Vagina (tissue), 2 donors: ENCODE results near the gene WNT2. TPM values are rescaled to one million over a fixed set of nuclear protein-coding genes. Genes with fewer than 3 reads are reported as not detected.

Source experiments
- DNase-seq, 2 donors: peaks; one replicate each; pipeline ENCODE4 v3.0.0-alpha.2; 2017; ENCODE audit errors: extremely low spot score in 2 of 2
- H3K27ac ChIP-seq: fragments of 200-600 bp; sonication (generic); one replicate; pipeline ENCODE4 v1.5.1; 2019
- H3K27me3 ChIP-seq: fragments of 200-600 bp; sonication (generic); one replicate; pipeline ENCODE4 v1.5.1; 2019
- H3K36me3 ChIP-seq, 2 donors: fragments of 200-600 bp; sonication (generic); one replicate each; pipeline ENCODE4 v1.5.1; 2017 to 2019
- H3K4me1 ChIP-seq: fragments of 200-600 bp; sonication (generic); one replicate; pipeline ENCODE4 v1.5.1; 2019
- H3K4me3 ChIP-seq, 2 donors: fragments of 200-600 bp; sonication (generic); 1 replicate in 1 of 2; 2 replicates in 1 of 2; pipeline ENCODE4 v1.5.1; 2016 to 2019
- H3K9me3 ChIP-seq: fragments of 200-600 bp; sonication (generic); one replicate; pipeline ENCODE4 v1.5.1; 2019
- CTCF ChIP-seq, 3 experiments: fragments of 450-650 bp in 2 of 3; fragments of 200-600 bp in 1 of 3; sonication (generic) in 1 of 3; IDR thresholded peaks; one replicate each; pipeline ENCODE4 v1.5.1; 2017 to 2019; ENCODE audit warnings: antibody characterized with exemption in 3 of 3, mild to moderate bottlenecking in 2 of 3, moderate library complexity in 2 of 3
- POLR2A ChIP-seq, 2 donors: fragments of 450-650 bp; IDR thresholded peaks; one replicate each; pipeline ENCODE4 v1.6.1; 2017; ENCODE audit warnings: antibody characterized with exemption in 2 of 2, mild to moderate bottlenecking in 2 of 2, moderate library complexity in 2 of 2
- POLR2AphosphoS5 ChIP-seq, 2 donors: sonication (generic); formaldehyde crosslinking; IDR thresholded peaks; one replicate each; pipeline ENCODE4 v1.9.0; 2017; ENCODE audit warnings: antibody characterized with exemption in 2 of 2, mild to moderate bottlenecking in 2 of 2, low read depth in 1 of 2; ENCODE audit not compliant: insufficient read depth in 1 of 2
- intact Hi-C: fragments of 100-400 bp; cut with DNase I; formaldehyde crosslinking; loops from one replicate; pipeline ENCODE4 v1.15.1; 2023
- total RNA-seq: library from RNA; depleted of rRNA; stranded (reverse); fragments of >200 nt; gene quantifications from one replicate; pipeline ENCODE4 v1.2.3, GENCODE V29; 2016

The WNT2 gene
- total RNA-seq, 1 donor from 2014 or later: not detected

GRCh38 chr7:117296066-117296465 lies 26.8 kb downstream of the WNT2 start:
- Histone ChIP-seq H3K9me3 (no peaks in the 10 kb centered on the region), H3K27me3 (no peaks in the 10 kb centered on the region), H3K4me1 (no peaks in the 10 kb centered on the region), H3K36me3 (no peaks in the 10 kb centered on the region), H3K27ac (no peak overlapping the region), H3K4me3 (no peak overlapping the region)
- intact Hi-C loops: no loop called here
- TF ChIP-seq POLR2AphosphoS5 (IDR thresholded peaks at IDR 0.05; ENCODE audit: insufficient read depth in 1 of 2, low read depth in 1 of 2): no peak
- no peak for TF ChIP-seq CTCF (IDR thresholded peaks at IDR 0.05)
- no peak for TF ChIP-seq POLR2A (IDR thresholded peaks at IDR 0.05)
- DNase-seq: peak in 1 of 2 donors; percentile 77

- intact Hi-C loops: no loop called here
- peak in 1 of 2 donors; percentile 40 for DNase-seq
- TF ChIP-seq POLR2AphosphoS5 (IDR thresholded peaks at IDR 0.05; ENCODE audit: insufficient read depth in 1 of 2, low read depth in 1 of 2) (no peak), CTCF (IDR thresholded peaks at IDR 0.05) (no peak), POLR2A (IDR thresholded peaks at IDR 0.05) (no peak)
Measured at GRCh38 chr7:117285826-117286225, 37.0 kb downstream of the WNT2 start.

DNA sequence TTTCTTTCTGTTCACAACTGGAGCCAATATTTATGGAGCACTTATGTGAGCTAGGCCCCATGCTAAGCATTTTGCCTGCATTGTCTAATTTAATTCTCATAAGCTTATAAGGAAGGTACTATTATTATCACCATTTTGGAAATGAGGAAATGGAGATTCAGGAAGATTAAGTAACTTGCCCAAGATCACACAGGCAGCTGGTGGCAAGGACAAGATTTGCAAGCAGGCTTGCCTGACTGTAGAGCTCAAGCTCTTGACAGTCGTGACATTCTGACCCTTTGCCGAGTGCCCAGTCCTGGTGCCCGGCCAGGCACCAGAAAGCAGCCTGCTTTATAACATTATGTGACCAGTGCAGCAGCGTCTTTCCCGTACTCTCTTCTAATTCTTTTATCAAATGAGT lies 38.2 kb downstream of the WNT2 start:
- peak in 1 of 2 donors; percentile 37 for DNase-seq
- no peaks in the 10 kb centered on the region for H3K4me1 ChIP-seq
- H3K9me3 ChIP-seq: no peaks in the 10 kb centered on the region
- H3K4me3 ChIP-seq: no peak overlapping the region
- intact Hi-C loops: no loop called here
- no peaks in the 10 kb centered on the region for H3K36me3 ChIP-seq
- no peak overlapping the region for H3K27ac ChIP-seq
- H3K27me3 ChIP-seq: no peaks in the 10 kb centered on the region
- no peak for TF ChIP-seq CTCF (IDR thresholded peaks at IDR 0.05)
- TF ChIP-seq POLR2AphosphoS5 (IDR thresholded peaks at IDR 0.05; ENCODE audit: insufficient read depth in 1 of 2, low read depth in 1 of 2): no peak
- TF ChIP-seq POLR2A (IDR thresholded peaks at IDR 0.05): no peak

More at GRCh38 chr7:117285826-117286225, 37.0 kb downstream of the WNT2 start:
- Histone ChIP-seq H3K4me1 (no peaks in the 10 kb centered on the region), H3K36me3 (no peaks in the 10 kb centered on the region), H3K27me3 (no peaks in the 10 kb centered on the region), H3K4me3 (no peak overlapping the region), H3K9me3 (no peaks in the 10 kb centered on the region), H3K27ac (no peak overlapping the region)

DNA sequence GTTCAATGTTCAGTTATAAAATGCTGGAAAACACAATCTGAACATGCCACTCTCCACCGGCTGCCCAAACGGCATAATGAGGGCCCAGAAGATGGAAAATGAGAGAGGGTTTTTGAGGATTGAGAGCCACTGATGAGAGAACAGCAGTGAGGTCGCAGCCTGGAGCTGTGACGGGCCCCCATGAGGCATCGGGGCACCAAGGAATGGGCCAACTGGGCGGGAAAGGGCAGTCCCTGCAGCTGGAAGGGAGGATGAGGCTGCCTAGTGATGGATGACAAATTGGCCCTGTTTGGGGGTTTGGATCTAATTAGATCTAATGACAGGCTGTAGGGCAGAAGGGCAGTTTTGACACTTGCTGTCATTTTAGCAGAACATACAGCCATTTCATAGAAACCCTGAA lies 39.1 kb downstream of the WNT2 start:
- Histone ChIP-seq H3K9me3 (no peaks in the 10 kb centered on the region), H3K36me3 (no peaks in the 10 kb centered on the region), H3K4me1 (no peaks in the 10 kb centered on the region), H3K4me3 (no peak overlapping the region), H3K27me3 (no peaks in the 10 kb centered on the region), H3K27ac (no peak overlapping the region)
- intact Hi-C loops: no loop called here
- no peak for TF ChIP-seq POLR2AphosphoS5 (IDR thresholded peaks at IDR 0.05; ENCODE audit: insufficient read depth in 1 of 2, low read depth in 1 of 2)
- no peak for TF ChIP-seq CTCF (IDR thresholded peaks at IDR 0.05)
- no peak for TF ChIP-seq POLR2A (IDR thresholded peaks at IDR 0.05)
- peak in 1 of 2 donors; percentile 32 for DNase-seq

- Histone ChIP-seq H3K4me1 (no peaks in the 10 kb centered on the region), H3K4me3 (no peak overlapping the region), H3K27me3 (no peaks in the 10 kb centered on the region), H3K36me3 (no peaks in the 10 kb centered on the region), H3K27ac (no peak overlapping the region), H3K9me3 (no peaks in the 10 kb centered on the region)
- intact Hi-C loops: no loop called here
- DNase-seq: peak in 1 of 2 donors; percentile 42
- TF ChIP-seq POLR2AphosphoS5 (IDR thresholded peaks at IDR 0.05; ENCODE audit: insufficient read depth in 1 of 2, low read depth in 1 of 2) (no peak), CTCF (IDR thresholded peaks at IDR 0.05) (no peak), POLR2A (IDR thresholded peaks at IDR 0.05) (no peak)
Measured at GRCh38 chr7:117283371-117283770, 39.5 kb downstream of the WNT2 start.
